ENCODE measurements around the gene MYB.

Gene MYB

DNA sequence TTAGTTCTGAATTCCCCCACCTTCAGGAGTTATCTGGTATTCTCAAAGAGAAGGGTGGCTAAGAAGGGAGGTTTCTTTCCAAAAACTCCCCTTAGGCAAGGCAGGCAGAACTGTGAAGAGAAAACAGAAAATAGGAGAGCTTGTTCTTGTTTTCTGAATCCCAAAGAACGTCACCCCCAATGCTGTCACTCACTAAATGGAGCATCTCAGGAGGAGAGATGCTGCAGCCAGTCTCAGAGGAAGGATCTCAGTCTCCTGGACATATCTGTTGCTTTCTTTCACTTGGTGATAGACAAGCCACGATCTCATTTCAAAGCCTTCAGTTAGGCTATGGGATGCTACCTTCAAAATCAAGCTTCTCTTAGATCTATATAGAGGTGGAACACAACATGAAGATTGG is 16.1 kb upstream of the MYB start:
- no peak for DNase-seq

DNA sequence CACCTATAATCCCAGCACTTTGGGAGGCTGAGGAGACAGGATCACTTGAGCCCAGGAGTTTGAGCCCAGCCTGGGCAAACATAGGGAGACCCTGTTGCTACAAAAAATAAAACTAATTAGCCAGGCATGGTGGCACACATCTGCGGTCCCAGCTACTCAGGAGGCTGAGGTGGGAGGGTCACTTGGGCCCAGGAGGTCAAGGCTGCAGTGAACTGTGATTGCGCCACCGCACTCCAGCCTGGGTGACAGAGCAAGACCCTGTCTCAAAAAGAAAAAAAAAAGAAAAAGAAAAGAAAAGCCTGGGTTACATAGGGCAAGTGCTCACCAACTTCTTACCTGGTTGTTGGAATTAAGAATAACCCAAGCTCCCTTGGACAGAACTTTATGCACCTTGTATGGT is 14.6 kb upstream of the MYB start:
- DNase-seq: no peak

DNA sequence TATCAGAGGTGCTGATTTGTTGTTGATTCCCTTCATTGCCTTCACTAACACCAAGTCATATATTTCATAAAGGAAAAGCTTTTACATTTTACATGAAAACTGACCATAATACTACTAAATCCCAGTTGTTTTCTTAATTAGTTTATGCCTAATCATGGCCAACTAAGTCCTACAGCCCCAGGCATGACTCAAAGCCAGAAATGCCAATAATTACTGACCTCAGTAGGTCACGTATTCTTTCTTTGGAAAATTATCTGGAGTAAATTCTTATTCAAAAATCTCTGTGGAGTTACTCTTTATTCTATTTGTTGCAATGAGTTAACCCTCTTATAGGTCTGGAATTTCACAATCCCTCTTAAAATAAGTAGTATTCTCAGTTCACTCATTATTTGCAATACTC is 13.5 kb upstream of the MYB start:
- no peak for DNase-seq

DNA sequence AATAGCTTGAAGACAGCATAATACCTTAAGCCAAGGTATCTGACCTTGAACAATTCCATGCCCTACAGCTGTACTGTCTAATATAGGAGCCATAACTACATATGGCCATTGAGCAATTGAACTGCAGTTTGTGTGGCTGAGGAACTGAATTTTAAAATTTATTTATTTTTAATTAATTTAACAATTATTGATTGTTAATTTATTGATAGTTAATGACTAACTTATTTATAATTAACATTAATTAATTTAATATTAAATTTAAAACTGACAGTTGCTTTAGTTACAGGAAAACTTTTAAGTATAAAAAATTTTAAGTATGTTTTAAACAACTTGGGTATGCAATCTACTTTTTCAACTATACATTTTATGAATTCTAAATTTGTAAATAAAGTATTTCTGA is 12.3 kb upstream of the MYB start:
- DNase-seq: no peak

DNA sequence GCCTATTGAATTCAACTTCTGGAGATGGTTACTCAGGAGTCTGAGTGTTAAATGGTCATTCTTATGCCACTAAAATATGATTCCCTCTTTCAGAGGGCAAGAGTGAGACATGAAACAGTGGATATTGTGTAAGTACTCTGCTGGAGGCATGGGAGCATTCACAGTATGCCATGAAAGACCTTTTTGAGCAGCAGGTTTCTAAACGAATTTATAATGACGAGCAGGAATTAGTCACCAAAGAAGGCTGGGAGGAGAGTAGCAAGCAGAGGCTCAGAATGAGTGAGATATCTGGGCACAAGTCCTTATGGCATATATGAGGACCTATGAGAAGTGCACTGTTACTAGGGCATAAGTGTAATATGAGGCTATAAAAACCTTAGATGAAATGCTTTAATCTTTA is 10.9 kb upstream of the MYB start:
- no peak for DNase-seq

DNA sequence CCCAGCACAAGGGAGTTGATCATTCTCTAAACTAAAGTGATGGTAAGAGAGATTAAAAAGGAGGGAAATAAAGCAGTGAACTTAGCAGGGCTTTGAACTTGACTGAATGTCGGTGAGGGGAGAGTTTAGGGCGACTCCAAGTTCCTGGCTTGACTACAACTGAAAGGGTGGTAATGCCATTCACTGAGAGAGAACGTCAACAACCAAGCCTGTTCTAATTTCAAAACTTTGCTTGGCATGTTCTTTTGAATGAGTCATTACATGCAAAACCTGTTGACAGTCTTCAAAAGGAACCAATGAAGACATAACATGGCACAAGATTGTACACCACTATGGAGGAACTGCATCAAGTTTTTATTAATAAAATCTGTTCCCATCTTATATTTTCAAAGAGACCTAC is 10.3 kb upstream of the MYB start:
- DNase-seq: no peak

DNA sequence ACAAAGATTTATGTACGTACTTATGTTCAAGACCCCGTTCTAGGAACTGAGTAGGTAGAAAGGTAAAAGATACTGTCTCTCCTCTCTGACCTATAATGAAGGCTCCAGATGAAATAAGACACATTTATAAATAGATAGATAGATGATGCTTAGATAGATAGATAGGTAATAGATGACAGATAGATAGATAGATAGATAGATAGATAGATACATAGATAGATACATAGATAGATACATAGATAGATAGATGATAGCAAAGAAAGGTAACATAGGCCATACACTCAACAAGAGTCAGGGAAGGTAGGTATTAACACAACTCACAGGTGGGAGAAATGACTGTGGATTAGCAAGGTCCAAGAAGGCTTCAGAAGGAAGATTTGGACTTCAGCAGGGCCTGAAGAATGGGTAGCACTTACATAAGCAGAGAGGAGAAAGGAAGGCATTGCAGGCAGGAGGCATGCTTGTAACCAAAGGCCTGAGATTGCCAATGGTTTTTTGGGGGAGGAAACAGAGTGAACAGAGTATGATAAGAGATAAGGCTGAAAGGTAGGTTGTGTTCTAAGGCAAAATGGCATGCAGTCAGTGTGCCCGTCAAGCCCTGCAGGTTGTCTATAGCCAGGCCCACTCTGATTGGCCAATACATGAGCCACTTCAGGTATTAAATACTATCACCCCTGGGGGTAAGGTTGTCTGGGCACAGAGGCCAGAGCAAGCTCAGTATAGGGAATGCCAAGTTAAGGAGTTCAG is 7.7 kb upstream of the MYB start:
- peak; percentile 55 for DNase-seq

DNA sequence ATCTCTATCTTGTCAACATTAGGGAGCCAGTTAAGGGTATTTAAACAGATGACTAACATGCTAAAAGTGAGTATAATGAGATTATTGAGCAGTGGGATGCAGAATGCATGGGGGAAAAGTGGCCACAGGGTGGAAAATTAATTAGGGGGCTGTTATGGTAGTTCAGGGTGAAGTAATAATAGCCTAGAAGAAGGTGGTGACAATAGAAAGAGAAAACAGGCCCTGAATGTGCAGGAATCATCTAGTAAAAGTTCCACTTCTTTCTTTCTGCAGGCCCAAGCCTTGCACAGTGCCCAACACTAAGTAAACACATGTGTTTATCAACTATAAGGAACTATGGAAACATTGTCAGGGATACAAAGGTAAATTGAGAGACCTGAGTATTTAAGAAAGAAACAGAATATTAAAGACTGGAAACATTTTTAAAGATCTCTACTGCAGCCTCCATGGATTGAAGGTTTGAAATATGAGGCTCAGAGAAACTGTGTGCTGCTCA is 7.1 kb upstream of the MYB start:
- no peak for DNase-seq

DNA sequence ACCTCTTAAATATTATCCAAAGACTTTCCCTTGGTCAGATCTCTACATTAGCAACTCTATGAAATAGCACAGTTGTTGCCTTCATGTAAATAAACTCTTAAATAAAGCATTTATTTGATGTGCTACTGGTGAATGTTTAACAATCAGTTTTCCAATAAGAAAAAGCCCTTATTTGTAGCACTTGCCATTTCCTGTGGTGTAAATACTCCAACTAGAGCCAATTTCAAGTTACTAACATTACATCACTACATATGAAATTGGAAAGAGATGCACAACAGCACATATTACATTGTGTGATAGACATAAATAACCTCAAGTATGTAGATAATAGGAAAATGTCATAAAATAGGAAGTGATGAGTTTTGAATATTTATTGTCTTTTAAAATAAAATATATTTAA is 5.0 kb upstream of the MYB start:
- no peak for DNase-seq

DNA sequence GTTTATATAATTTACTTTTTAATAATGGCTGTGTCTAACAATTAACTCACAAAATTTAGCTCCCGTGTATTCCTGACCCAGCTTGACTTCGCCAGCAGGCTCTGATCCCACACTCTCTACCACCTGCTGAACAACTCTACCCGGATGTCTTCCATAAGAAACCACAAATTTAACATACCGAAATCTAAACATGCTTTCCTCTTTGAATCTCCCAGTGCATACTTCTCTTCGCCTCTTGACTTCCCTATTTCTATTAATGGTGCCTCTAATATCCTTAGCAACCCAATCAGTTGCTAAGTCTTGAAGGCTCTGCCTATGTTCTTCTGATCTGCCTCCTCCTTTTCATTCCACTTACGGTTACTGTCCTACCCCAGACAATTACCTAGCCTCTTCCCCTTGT is 4.6 kb upstream of the MYB start:
- peak; percentile 57 for DNase-seq

DNA sequence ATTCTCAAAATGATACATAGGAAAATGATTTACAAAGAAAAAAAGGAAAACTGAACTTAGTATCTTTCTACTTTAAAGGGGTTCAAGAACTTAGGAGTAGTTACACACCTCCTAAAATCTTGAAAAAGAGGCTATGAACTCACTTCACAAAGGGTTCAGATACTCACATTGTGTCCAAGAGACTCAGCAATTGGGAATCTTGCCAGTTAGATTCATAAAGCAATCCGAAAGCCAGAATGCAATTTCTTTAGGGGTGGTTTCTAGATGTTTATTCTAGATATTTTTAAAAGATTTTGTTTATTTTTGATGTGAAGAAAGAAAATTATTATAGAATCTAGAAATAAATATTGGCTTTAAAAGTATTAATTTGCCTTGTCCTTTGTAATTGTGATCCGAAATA is 1.7 kb upstream of the MYB start:
- peak; percentile 69 for DNase-seq

DNA sequence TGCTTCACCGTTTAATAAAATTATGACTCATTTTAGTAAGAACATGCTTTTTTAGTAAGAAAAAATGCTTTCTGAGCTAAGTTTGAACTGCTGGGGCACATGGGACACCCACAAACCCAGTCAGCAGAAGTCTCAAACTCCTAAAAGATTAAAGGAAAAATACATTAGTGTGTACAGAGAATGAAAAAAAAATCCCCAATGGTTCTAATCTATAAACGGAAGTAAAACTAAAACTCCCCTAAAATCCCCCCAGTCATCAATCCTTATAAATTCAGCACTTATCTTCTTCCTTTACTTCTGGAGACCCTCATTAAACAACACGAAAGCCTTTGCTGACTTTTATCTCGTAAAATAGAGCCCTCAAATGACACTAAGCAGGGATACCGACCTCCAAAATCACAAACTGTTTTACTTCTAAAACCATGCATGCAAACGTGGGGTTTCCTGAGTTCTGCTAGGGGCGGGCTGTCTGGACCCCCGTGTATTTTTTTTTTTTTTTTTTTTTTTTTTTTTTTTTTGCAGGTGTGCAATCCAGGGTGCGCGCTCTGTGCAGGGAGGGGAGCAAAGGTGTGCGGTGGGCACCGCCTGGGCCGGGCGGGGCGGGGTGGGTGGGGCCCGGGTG is 1.1 kb upstream of the MYB start:
- DNase-seq: no peak

DNA sequence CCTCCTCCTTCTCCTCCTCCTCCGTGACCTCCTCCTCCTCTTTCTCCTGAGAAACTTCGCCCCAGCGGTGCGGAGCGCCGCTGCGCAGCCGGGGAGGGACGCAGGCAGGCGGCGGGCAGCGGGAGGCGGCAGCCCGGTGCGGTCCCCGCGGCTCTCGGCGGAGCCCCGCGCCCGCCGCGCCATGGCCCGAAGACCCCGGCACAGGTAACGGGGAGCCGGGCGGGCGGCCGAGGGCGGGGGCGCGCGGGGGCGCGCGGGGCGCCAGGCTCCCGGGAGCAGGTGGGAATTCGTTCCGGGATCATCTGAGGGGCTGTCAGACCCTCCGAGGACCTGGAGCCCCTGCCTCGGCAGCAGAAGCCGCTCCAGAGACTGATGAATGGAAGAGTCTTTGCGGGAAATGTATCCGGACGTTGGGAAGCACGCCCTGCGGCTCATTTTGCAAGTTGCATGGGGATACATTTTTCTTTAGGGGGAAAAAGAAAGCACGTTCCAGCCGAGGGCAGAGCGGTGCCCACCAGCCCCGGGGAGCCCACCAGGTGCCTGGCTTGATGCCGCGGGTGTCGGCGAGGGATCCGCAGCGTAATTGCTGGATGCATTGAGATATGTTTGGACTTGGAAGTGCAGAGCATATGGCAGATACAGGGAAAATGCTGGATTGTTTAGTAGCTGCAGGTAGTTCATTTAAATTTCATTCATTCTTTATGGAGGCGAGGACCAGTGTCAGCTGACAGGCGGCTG is 394 bp downstream of the MYB start:
- DNase-seq: no peak

DNA sequence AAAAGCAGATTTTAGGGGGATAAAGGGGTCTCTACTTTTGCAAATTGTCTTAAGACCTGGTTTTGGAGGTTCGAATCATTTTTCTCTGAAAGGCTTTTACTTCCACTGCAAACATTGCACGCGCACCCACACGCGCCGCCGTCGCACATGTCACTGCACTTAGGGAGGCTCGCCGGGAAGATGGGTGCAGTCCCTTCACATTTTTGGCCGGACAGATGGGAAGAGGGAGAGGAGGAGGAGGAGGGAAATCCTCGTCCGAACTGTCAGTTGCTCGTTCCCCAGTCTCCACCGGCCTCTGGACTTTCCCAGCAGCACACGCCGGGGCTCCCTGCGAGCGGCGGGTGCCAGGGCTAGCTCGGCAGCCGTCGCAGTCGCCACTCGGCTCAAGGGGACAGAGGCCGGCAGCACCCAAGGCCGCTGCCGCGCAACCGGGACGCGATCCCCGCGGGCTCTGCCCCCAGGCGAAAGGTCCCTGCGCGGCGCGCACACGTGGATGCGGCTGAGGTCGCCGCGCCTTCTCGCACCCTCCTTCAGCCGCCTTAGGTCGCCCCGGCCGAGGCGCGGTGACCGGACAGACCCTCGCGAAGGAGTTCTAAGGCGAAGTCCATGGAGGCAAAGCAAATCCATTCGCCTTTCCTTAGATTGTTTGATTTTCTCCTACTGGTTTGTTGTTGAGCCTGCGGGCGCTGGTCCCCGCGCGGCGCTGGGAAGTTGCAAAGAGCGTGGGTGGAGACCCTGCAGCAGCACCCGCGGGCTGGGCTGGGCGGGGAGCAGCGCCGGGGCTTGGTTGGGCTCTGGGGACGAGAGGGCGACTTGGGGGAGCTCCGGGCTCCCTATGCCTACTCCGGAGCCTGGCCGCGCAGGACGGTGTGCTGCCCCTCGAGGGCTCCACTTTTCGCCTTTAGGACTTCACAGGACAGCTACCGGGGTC is 1.2 kb downstream of the MYB start:
- peak; percentile 51 for DNase-seq

DNA sequence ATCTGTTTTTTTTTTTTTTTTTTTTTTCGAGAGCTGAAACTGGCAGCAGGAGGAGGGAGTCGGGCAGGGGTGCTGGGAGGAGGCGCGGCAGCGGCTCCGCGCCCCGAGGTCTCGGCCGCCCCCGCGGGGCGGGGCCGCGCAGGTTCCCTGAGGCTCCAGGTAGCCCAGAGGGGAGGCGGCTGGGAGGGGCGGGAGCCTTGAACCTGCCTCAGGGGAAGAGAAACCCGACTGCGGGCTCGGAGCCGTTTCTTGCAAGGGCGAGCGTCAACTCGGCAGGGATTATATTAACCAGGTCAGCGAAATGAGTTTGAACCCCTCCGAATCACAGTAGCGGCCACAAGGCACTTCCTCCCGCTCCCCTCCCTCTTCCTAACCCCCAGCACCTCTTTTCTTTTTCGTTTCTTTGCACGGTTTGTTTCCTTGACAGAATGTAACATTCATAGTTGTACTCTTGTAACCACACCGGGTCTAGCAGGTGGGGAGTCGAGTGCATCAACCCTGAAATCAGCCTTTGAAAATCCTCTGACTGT is 2.0 kb downstream of the MYB start:
- DNase-seq: peak; percentile 73

DNA sequence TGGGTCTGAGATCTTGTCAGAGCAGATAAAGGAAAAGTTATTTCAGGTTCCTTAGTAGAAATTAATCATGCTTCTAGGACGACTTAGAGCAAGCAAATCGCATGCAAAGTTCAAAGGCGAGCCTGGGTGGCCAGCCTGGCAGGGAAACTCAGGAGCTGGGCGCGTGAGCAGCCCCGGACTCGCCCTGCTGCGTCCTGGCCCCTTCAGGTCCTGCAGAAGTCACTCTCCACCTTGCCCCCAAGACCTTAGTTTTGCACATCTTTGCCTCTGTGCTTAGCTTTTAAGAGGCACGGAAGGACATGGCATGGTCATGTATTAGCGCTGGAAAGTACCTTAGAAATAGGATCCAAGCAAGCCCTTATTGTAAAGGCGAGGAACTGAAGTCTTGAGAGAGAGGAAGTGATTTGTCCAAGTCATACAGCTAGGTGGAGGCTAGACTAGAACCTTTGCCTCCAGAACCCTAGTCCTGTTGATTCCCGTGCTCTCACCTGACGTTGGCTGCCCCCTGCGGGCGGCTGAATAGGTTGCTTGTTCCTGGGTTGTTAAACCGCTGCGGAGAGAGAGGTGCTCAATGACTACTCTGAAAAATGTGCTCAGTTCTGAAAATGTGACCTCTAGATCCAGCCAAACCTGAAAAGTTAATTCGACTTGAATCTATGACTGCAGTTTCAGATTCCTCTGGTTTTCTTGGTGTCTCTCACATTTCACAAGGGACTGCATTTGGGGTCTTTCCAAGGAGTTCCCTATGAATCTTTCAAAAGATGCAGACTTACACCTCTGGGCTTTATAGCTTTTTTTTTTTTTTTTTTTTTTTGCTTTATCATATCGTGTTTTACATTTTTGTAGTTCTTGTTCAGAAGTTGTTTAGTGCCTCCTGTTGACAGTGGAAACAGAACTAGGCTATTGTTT is 2.7 kb downstream of the MYB start:
- DNase-seq: peak; percentile 96

DNA sequence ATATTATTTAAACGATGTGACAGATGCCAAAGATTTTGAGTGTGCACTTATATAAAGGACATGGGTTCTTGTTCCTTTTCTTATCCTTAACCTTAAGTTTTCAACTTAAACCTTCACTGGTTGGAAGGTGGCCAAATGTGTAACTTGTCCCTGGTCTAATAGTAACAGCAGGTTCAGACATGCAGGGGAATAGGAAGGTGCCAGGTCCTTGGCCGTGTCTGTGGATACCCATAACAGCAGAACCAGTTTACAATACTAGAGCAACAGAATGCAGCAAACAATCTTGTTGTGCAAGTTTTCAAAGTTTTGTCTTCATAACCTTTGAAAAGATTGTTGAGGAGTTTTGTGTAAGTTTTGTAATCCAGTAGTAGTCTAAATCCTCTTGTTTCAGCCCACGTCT is 4.4 kb downstream of the MYB start:
- DNase-seq: peak; percentile 84

DNA sequence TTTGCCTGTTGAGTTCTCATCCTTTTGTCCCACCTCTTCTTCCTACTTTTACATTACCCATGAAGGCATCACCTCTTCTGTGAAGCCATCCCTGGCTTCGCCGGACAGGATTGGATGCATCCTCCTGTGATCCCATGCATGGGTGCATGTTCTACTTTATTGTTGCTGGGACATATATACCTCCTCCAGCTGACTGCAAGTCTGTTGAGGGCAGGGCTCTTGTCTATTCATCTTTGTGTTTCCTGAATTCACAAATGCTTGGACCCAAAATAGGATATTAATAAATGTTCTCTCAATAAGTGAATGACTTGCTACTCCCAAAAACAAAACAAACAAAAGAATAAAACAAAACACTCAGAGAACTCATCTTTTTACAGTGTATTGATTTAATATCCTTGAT is 5.1 kb downstream of the MYB start:
- DNase-seq: no peak

DNA sequence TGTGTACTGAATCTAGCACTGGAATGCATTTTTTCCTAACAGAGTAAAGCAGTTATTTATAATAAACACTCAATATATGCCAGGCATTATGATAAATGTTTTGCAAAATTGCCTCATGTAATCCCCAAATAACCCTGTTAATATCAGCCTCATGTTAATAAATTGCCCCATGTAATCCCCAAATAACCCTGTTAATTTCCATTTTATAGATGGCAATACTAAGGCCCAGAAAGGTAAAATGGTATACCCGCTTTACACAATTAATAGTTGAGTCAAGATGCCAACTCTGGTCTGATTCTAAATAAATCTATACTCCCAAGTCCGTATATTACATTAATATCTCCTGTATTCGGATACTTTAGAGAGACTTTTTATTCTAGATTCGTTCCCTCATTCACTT is 6.3 kb downstream of the MYB start:
- no peak for DNase-seq

DNA sequence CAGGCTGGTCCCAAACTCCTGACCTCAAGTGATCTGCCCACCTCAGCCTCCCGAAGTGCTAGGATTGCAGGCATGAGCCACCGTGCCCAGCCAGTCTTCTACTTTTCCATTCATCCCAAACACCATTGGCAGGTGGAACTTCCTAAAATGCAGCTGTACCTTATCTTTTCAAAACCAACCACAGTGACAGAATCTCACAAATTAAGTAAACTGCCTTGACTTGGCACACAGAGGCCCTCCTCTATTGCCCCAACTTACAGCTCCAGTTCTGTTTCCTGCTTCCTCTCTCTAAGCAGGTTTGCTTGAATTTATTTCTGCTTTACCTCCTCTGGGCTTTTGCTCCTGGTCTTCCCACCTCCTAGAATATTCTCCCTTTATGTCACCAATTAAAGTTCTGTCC is 7.6 kb downstream of the MYB start:
- DNase-seq: peak; percentile 61

DNA sequence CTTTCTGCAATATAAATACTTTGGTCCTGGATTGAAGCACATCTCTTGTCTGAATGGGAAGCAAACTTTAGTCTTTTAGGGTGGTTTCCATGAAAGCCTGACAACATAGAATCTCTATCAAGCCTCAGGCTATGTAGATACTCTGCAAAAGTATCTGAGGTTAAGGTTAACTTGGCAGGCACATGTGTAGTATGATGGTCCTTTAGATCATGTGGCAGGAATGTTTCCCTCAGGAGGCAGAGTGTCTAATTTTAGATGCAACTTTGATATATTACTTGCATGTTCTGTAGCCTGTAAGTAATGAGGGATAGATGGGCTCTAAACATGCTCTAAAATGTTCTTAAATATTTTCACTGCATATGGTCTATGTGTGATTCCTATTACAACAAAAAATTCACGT is 8.2 kb downstream of the MYB start:
- DNase-seq: no peak
